ENCODE measurements around the gene ZBTB39. TPM values are rescaled to one million over a fixed set of nuclear protein-coding genes. Genes with fewer than 3 reads are reported as not detected.

ZBTB39 gene
- total RNA-seq, 4 donors from 2014 or later, result 7.6 to 13.0 (median 10.9) TPM

GRCh38 chr12:56954958-56955355, 51.4 kb downstream of the ZBTB39 start:
- Histone ChIP-seq H3K27me3 (no peaks in the 10 kb centered on the region), H3K9me3 (no peaks in the 10 kb centered on the region), H3K4me1 (no peaks in the 10 kb centered on the region), H3K36me3 (no peaks in the 10 kb centered on the region), H3K27ac (no peak overlapping the region), H3K4me3 (no peak overlapping the region)
- no peak for DNase-seq
- TF ChIP-seq POLR2A (IDR thresholded peaks at IDR 0.05), result no peak
- no peak for TF ChIP-seq CTCF (IDR thresholded peaks at IDR 0.05)
- intact Hi-C loops (cut with DNase I; ENCODE audit: low total_unique reads), result no loop called here

GRCh38 chr12:56954057-56954957, 52.0 kb downstream of the ZBTB39 start:
- H3K27ac ChIP-seq, result no peak overlapping the region
- no peak for TF ChIP-seq CTCF (IDR thresholded peaks at IDR 0.05)
- no peak for TF ChIP-seq POLR2A (IDR thresholded peaks at IDR 0.05)
- intact Hi-C loops (cut with DNase I; ENCODE audit: low total_unique reads), result no loop called here

GRCh38 chr12:56953314-56953713, 53.0 kb downstream of the ZBTB39 start:
- intact Hi-C loops (cut with DNase I; ENCODE audit: low total_unique reads), result no loop called here
- Histone ChIP-seq H3K4me3 (no peak overlapping the region), H3K27ac (no peak overlapping the region), H3K36me3 (no peaks in the 10 kb centered on the region), H3K4me1 (no peaks in the 10 kb centered on the region), H3K27me3 (no peaks in the 10 kb centered on the region), H3K9me3 (no peaks in the 10 kb centered on the region)
- DNase-seq, result no peak
- no peak for TF ChIP-seq CTCF (IDR thresholded peaks at IDR 0.05)
- no peak for TF ChIP-seq POLR2A (IDR thresholded peaks at IDR 0.05)

More at GRCh38 chr12:56954057-56954957, 52.0 kb downstream of the ZBTB39 start:
- no peak for DNase-seq
- Histone ChIP-seq H3K27me3 (no peaks in the 10 kb centered on the region), H3K4me3 (no peak overlapping the region), H3K9me3 (no peaks in the 10 kb centered on the region), H3K4me1 (no peaks in the 10 kb centered on the region), H3K36me3 (no peaks in the 10 kb centered on the region)

GRCh38 chr12:56951582-56952339, 54.6 kb downstream of the ZBTB39 start:
- no peak for DNase-seq
- intact Hi-C loops (cut with DNase I; ENCODE audit: low total_unique reads), result no loop called here
- H3K9me3 ChIP-seq, result no peaks in the 10 kb centered on the region
- H3K27ac ChIP-seq, result no peak overlapping the region
- no peaks in the 10 kb centered on the region for H3K4me1 ChIP-seq
- TF ChIP-seq POLR2A (IDR thresholded peaks at IDR 0.05) (no peak), CTCF (IDR thresholded peaks at IDR 0.05) (no peak)
- H3K4me3 ChIP-seq, result no peak overlapping the region
- no peaks in the 10 kb centered on the region for H3K36me3 ChIP-seq
- H3K27me3 ChIP-seq, result no peaks in the 10 kb centered on the region

- intact Hi-C loops (cut with DNase I; ENCODE audit: low total_unique reads), result no loop called here
- Histone ChIP-seq H3K27me3 (no peaks in the 10 kb centered on the region), H3K4me3 (no peak overlapping the region), H3K9me3 (no peaks in the 10 kb centered on the region), H3K27ac (no peak overlapping the region), H3K4me1 (no peaks in the 10 kb centered on the region), H3K36me3 (no peaks in the 10 kb centered on the region)
- no peak for DNase-seq
- TF ChIP-seq CTCF (IDR thresholded peaks at IDR 0.05) (no peak), POLR2A (IDR thresholded peaks at IDR 0.05) (no peak)
Observed at GRCh38 chr12:56948881-56949280, 57.5 kb downstream of the ZBTB39 start.
